GM23338 (cell line): ENCODE measurements around the gene PLN. TPM values are rescaled to one million over a fixed set of nuclear protein-coding genes. Genes with fewer than 3 reads are reported as not detected.

Experiments
- ATAC-seq: fragments of 200-7000 bp; cut with Tn5 transposase; 3 replicates; pipeline ENCODE4 v1.9.1; 2020
- DNase-seq: peaks from one replicate; pipeline ENCODE4 v3.0.0-alpha.2; 2015; ENCODE audit warnings: low spot score
- H2AFZ ChIP-seq: fragments of 200-600 bp; sonication (generic); 2 replicates; pipeline ENCODE4 v1.8.0; 2016; ENCODE audit warnings: antibody characterized with exemption, mild to moderate bottlenecking, moderate library complexity
- H3F3A ChIP-seq: fragments of 200-600 bp; sonication (generic); replicated peaks from 2 replicates; pipeline ENCODE4 v1.8.0; 2017; ENCODE audit warnings: antibody characterized with exemption, mixed run types, low read depth
- H3K27ac ChIP-seq: fragments of 200-600 bp; sonication (generic); 2 replicates; pipeline ENCODE4 v1.6.1; 2016; ENCODE audit warnings: low read depth
- H3K27me3 ChIP-seq: fragments of 200-600 bp; sonication (generic); 2 replicates; pipeline ENCODE4 v1.8.0; 2016; ENCODE audit warnings: mild to moderate bottlenecking, mixed run types, moderate library complexity; ENCODE audit not compliant: insufficient read depth
- H3K36me3 ChIP-seq: fragments of 200-600 bp; sonication (generic); 2 replicates; pipeline ENCODE4 v1.8.0; 2016; ENCODE audit warnings: mild to moderate bottlenecking; ENCODE audit not compliant: insufficient read depth
- H3K4me1 ChIP-seq: fragments of 200-600 bp; sonication (generic); 2 replicates; pipeline ENCODE4 v1.8.0; 2016; ENCODE audit warnings: mild to moderate bottlenecking, moderate library complexity; ENCODE audit not compliant: insufficient read depth
- H3K4me2 ChIP-seq: fragments of 200-600 bp; sonication (generic); 2 replicates; pipeline ENCODE4 v1.7.1; 2017; ENCODE audit warnings: mixed run types
- H3K4me3 ChIP-seq: fragments of 200-600 bp; sonication (generic); 2 replicates; pipeline ENCODE4 v1.6.1; 2016; ENCODE audit warnings: mixed run types
- H3K79me2 ChIP-seq: fragments of 200-600 bp; sonication (generic); replicated peaks from 2 replicates; pipeline ENCODE4 v1.8.0; 2017; ENCODE audit warnings: mild to moderate bottlenecking; ENCODE audit not compliant: insufficient read depth
- H3K9me2 ChIP-seq: fragments of 200-600 bp; sonication (generic); 2 replicates; pipeline ENCODE4 v1.8.0; 2017; ENCODE audit not compliant: insufficient read depth
- H4K20me1 ChIP-seq: fragments of 200-600 bp; sonication (generic); replicated peaks from 2 replicates; pipeline ENCODE4 v1.8.0; 2017; ENCODE audit warnings: mild to moderate bottlenecking; ENCODE audit not compliant: insufficient read depth
- H3K27ac Mint-ChIP-seq: 2 replicates; pipeline ENCODE4 v1.8.0; 2020; ENCODE audit warnings: inconsistent platforms, mild to moderate bottlenecking, moderate library complexity, mixed read lengths
- H3K27me3 Mint-ChIP-seq: 3 replicates; pipeline ENCODE4 v1.8.0; 2022; ENCODE audit warnings: low read depth, mild to moderate bottlenecking, moderate library complexity, mixed read lengths, inconsistent platforms; ENCODE audit not compliant: insufficient read depth, poor library complexity
- H3K36me3 Mint-ChIP-seq: 3 replicates; pipeline ENCODE4 v1.8.0; 2021; ENCODE audit warnings: low read depth, mild to moderate bottlenecking, inconsistent platforms, moderate library complexity, mixed read lengths
- H3K4me1 Mint-ChIP-seq: 3 replicates; pipeline ENCODE4 v1.8.0; 2020; ENCODE audit warnings: mild to moderate bottlenecking, inconsistent platforms, mixed read lengths
- H3K4me3 Mint-ChIP-seq: 3 replicates; pipeline ENCODE4 v1.8.0; 2021; ENCODE audit warnings: moderate library complexity, mild to moderate bottlenecking, inconsistent platforms, mixed read lengths
- H3K9me3 Mint-ChIP-seq: 3 replicates; pipeline ENCODE4 v1.8.0; 2020; ENCODE audit warnings: moderate library complexity, mild to moderate bottlenecking, inconsistent platforms, mixed read lengths
- CTCF ChIP-seq, 2 experiments: fragments of 200-600 bp in 1 of 2; sonication (generic) in 1 of 2; conservative IDR thresholded peaks; 2 replicates each; pipeline versions ENCODE4 v1.5.1 to v1.6.1; 2016 to 2017; ENCODE audit warnings: antibody characterized with exemption in 2 of 2, low read depth in 2 of 2, mild to moderate bottlenecking in 2 of 2, moderate library complexity in 1 of 2
- EZH2 ChIP-seq: fragments of 200-600 bp; sonication (generic); IDR thresholded peaks from one replicate; pipeline ENCODE4 v1.8.0; 2017; ENCODE audit warnings: antibody characterized with exemption, mild to moderate bottlenecking, low read depth; ENCODE audit not compliant: unreplicated experiment
- NANOG ChIP-seq: IDR thresholded peaks from 2 replicates; pipeline ENCODE4 v1.6.1; 2016; ENCODE audit warnings: antibody characterized with exemption, borderline replicate concordance
- POLR2AphosphoS5 ChIP-seq: IDR thresholded peaks from 2 replicates; pipeline ENCODE4 v1.6.1; 2016; ENCODE audit warnings: antibody characterized with exemption, low read depth
- REST ChIP-seq: IDR thresholded peaks from one replicate; pipeline ENCODE4 v1.6.1; 2018; ENCODE audit warnings: antibody characterized with exemption; ENCODE audit not compliant: unreplicated experiment
- polyA plus RNA-seq: library from polyadenylated mRNA; unstranded; fragments of >200 nt; fragmentation: Nextera tagmentation; extraction: Ambion mirVana; gene quantifications from 2 replicates; pipeline ENCODE4 v1.2.1, GENCODE V29; 2016
- total RNA-seq: library from RNA; depleted of rRNA; stranded (reverse); fragments of >200 nt; shearing (Covaris generic); gene quantifications from 2 replicates; pipeline ENCODE4 v1.2.3, GENCODE V29; 2014

The PLN gene
- total and polyA plus RNA-seq, 2 experiments from 2014 or later = 0.10 TPM; not detected in 1

DNA sequence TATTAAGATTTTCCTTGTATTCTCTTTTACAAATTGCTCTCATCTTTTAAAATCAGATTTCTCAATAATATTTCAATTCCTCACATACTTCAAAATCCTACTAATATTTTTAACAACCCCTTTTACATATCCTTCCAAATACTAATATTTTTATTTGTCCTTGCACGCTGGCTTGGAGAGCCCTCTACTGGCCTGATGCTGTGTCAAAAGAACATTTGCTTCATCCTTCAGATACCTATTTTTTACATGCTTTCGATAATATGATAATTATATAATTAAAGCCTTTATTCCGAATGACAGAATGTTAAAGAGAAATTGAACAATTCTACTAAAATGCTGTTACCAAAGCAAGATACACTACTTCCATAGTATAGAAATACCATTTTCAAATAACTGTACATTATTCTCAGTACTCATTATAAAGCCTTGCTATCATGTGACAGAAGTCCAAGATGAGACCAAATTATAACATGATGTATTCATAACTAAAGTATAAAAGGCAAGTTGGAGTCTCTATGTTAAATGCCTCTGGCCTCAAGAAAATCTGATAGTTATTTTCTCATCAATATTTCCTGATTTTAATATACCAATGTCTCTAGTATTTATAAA, 39.0 kb upstream of the PLN start:
- H3K27me3 Mint-ChIP-seq = no peaks in the 10 kb centered on the region
- no peak overlapping the region for H3K4me3 Mint-ChIP-seq
- Histone ChIP-seq H3K36me3 (no peaks in the 10 kb centered on the region), H3K79me2 (no peaks in the 10 kb centered on the region), H3K27ac (no peak overlapping the region), H3K4me3 (no peak overlapping the region), H3F3A (no peaks in the 10 kb centered on the region), H4K20me1 (no peaks in the 10 kb centered on the region), H3K27me3 (no peaks in the 10 kb centered on the region), H3K4me1 (no peaks in the 10 kb centered on the region), H3K4me2 (no peak overlapping the region), H2AFZ (no peak overlapping the region), H3K9me2 (no peaks in the 10 kb centered on the region)
- H3K27ac Mint-ChIP-seq = no peak overlapping the region
- ATAC-seq = no peak
- TF ChIP-seq POLR2AphosphoS5 (no peak), REST (no peak), CTCF (conservative IDR thresholded peaks at IDR 0.05; ENCODE audit: low read depth in 2 of 2) (peak; percentile 72 to 86), EZH2 (no peak)
- no peaks in the 10 kb centered on the region for H3K9me3 Mint-ChIP-seq
- no peaks in the 10 kb centered on the region for H3K4me1 Mint-ChIP-seq
- peak; percentile 52 for DNase-seq
- no peaks in the 10 kb centered on the region for H3K36me3 Mint-ChIP-seq

- H3K27ac Mint-ChIP-seq = no peak overlapping the region
- ATAC-seq (no peak), DNase-seq (no peak)
- H2AFZ ChIP-seq = no peak overlapping the region
- H3K4me3 ChIP-seq = no peak overlapping the region
- H3K4me3 Mint-ChIP-seq = no peak overlapping the region
- no peaks in the 10 kb centered on the region for H3K9me3 Mint-ChIP-seq
- H3K36me3 ChIP-seq = no peaks in the 10 kb centered on the region
- H3K9me2 ChIP-seq = 0 out of 2 replicates have a peak, but pooled peaks cover 3% of the 10 kb centered on the region
- no peak overlapping the region for H3K27ac ChIP-seq
- H3K79me2 ChIP-seq = no peaks in the 10 kb centered on the region
- no peaks in the 10 kb centered on the region for H3K27me3 Mint-ChIP-seq
- no peaks in the 10 kb centered on the region for H3K27me3 ChIP-seq
- H3F3A ChIP-seq = no peaks in the 10 kb centered on the region
- no peak overlapping the region for H3K4me2 ChIP-seq
- no peaks in the 10 kb centered on the region for H3K36me3 Mint-ChIP-seq
- no peaks in the 10 kb centered on the region for H3K4me1 ChIP-seq
- H3K4me1 Mint-ChIP-seq = no peaks in the 10 kb centered on the region
- no peaks in the 10 kb centered on the region for H4K20me1 ChIP-seq
- TF ChIP-seq EZH2 = no peak
- no peak for TF ChIP-seq CTCF (conservative IDR thresholded peaks at IDR 0.05; ENCODE audit: low read depth in 2 of 2)
- no peak for TF ChIP-seq REST
- no peak for TF ChIP-seq NANOG
- TF ChIP-seq POLR2AphosphoS5 = no peak
Measured at GRCh38 chr6:118511930-118512715, 36.0 kb upstream of the PLN start.
